ENCODE measurements around the gene SUSD4.

SUSD4 gene

DNA sequence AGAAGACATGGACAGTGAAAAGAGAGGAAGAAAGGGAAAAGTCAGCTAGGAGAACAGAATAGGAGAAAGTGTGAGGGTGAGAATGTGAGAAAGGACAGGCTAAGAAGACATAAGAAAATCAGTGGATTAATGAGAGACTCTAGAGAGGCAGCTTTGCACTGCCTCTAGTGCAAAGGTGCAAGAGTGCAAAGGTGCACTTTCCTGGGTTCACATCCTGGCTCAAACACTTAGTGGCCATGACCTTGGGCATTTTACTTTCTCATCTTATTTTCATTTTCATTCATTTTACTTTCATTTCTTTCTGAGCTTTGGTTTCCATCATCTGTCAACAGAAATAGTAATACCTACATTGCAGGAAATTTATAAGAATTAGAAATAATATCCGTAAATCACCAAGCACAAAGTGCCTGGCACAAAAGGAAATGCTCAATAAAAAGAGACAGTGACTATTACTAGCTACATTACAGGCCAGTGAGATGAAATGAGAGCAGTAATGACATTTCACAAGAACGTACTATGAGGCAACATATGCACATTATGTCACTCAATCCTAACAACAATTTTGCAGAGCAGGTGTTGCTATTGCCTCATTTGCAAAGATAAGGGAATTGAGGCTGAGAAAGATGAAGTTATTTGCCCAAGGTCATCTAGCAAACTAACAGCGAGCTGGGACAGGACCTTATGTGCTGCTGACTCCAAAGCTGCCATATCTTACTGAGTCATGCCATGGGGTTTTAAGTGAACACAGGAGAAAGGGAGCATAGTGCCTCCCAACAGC, 113.9 kb downstream of the SUSD4 start:
- DNase-seq (ENCODE audit: low read depth), result no peak

DNA sequence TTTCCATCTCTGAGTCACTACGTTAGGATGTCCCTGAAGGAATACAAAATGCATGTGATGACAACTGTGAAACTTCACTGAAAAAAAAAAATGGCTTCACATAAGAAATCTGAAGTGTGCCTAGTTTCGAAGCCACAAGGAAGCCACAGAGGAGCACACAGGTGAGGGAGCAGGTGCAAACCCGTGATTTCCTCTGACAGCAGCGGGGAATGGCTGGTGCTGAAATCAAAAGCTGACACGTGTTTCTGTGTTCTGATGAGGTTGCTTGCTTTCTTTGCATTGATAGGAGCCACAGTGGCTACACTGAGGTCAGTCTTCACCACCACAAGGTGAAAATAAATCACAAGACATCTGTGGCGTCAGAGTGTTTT, 115.2 kb downstream of the SUSD4 start:
- no peak for DNase-seq (ENCODE audit: low read depth)

DNA sequence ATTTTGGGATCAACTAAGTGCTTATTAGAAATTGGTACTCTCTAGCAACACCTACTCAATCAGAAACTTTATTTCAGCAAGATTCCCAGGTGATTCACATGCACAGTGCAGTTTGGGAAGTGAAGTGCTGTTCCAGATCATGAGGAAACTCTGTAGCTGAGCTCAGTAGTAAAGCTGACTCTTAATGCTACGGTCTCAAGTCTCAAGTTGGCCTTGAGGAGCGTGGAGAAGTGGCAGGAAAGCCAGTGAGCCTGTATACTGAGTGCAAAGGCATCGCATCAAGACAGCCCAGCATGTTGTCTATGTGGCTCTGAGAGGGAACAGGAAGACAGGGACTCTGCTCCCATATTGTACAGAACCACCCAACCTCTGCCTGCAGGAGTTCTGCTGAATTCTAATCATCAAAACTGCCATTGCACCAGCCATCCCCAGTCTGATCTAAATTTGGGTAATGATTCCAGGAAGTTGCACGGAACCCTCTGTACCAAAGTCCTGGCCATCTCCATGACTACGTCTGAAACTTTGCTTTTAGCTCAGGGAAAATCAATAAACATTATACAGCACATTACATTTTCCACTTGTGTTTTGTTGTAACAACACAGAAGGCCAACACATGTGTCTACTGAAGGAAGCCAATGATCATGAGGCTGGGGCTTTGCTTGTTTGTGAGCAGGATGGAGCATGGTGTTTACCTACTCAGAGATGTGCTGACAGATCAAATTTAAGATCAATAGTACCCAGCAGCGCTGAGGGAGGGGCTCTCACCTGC, 115.8 kb downstream of the SUSD4 start:
- no peak for DNase-seq (ENCODE audit: low read depth)

DNA sequence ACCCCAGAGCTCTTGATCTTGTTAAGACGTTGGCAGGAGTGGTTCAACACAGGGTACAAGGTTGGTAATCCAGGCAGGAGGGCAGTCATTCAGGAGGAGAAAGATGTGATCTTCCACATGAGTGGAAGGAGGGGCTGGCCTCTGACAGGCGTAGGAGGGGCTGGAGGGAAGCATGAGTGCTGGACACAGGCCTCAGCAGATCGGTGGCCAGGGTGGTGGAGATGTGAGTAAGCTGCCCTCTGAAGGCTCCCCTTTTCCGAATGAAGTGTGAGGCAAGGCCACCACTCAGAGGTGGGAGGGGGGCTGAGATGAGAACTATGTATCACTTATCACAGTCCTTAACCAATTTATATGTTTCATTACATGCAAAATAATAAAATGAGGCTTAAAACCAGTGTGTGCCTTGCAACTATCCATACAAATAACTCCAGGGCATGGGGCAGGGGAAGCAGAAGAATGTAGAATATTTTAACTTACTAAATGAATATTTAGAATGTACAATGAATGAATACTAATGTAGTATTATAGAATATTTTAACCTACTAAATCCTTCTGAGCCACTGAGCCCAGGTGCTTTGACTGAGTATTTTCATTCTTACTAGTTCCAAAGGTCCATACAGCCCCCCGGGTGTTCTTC, 117.4 kb downstream of the SUSD4 start:
- no peak for DNase-seq (ENCODE audit: low read depth)

DNA sequence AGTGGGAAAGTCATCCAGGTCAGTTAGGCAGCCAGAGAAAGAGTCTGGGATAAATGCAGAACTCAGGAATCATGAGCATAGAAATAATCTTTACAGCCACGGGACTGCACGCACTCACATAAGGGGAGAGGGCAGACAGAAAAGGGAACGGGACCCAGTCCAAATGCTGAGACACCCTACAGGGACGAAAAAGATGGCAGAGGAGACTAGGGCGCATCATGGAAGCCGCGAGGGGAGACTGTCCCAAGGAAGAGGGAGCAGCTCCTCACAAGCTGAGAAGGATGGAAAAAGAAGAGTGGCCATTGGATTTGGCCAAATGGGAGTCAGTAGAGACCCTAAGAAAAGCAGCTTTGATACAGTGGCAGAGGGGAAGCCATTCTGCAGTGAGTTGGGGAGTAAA, 118.0 kb downstream of the SUSD4 start:
- DNase-seq (ENCODE audit: low read depth), result no peak

DNA sequence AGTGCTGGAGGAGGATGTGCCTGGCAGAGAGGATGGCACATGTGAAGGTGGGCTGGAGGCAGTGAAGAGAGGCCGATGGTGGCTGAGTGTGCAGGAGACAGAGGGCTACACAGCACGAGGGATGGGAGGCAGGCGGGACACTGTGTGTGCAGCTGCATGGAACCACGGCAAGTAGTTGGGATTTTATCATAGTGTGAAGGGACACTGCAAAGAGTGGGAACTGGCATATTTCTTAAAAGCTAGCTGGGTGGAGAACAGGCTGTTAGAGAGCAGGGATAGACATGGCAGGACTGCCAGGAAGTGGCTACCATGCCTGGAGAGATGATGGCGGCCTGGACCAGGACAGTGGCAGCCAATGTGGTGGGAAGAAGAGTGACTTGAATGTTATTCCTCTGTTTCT, 118.6 kb downstream of the SUSD4 start:
- no peak for DNase-seq (ENCODE audit: low read depth)

DNA sequence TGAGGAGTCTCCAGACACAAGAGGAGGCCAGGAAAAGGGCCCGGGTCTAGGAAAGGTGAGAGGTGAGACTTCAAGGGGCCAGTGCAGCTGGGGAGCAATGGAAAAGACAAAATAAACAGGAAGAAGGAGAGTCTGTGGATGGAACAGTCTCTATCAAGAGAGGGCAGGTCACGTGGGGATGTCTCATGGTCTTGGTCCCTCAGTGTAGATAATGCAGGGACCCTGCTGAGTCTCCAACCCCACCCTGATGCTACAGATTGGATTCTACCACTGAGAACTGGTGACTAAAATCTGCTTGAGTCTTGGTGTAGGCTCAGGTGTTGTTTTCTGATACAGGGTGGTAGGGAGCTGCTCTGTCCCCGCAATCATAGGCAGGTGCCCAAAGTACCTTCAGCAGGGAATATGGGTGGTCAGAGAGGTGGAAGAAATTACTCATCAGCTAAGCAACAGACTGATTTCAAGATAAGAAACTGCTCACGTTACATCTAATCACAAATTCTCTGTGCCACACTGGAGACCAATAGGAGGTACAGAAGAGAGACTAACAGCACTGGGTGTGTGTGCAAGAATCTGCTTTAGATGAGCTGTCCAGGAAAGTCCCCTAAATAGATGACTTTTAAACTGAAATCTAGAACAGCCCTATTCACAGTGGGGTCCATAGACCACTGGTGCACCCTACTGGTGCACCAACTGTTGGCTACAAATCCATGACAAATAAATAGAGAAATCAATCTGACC, 119.4 kb downstream of the SUSD4 start:
- no peak for DNase-seq (ENCODE audit: low read depth)

DNA sequence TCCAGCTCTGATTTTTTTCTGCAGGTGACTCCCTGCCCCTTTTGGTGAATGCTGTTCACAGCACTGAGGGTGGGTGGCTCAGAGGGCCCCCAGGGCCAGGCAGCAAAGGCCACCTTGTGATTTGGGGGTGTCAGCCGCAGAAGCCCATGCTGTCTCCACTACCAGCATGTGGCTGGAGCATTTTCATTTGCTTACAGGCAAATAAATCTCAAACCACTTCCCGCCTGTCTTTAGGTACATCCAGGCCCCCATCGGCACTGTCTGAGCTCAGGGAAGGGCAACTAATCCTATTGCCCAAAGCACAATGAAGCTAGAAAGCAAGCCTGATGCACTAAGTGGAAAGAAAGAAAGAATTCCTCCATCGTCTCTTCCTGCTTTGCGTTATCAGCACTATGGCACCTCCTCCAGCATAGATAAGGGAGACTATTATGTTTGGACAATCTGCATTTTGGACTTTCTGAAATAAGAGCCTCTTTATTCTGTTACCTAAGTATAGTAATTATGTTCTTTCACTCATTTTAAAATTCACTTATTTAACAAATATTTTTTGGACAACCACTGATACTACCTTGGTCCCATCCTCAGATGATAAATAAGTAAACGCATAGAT, 120.4 kb downstream of the SUSD4 start:
- DNase-seq (ENCODE audit: low read depth), result no peak

DNA sequence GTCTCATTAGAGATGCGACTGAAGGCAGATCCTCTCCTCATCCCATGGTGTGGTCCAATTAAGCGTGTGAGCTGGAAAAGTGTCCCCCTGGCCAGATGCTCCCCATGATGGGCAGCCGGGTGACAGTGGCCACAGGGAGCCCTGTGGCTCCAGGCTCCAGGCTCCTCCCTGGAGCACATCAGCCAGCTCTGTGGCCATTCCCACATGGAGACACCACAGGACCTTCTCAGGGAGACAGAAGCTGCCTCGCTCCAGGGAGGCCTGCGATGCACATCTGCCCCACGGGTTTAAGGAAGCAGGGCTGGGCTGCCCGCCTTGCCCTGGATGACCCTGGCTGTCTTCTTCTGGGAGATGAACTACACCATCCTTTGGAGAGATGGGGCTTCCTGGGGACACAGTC, 121.0 kb downstream of the SUSD4 start:
- DNase-seq (ENCODE audit: low read depth), result no peak

DNA sequence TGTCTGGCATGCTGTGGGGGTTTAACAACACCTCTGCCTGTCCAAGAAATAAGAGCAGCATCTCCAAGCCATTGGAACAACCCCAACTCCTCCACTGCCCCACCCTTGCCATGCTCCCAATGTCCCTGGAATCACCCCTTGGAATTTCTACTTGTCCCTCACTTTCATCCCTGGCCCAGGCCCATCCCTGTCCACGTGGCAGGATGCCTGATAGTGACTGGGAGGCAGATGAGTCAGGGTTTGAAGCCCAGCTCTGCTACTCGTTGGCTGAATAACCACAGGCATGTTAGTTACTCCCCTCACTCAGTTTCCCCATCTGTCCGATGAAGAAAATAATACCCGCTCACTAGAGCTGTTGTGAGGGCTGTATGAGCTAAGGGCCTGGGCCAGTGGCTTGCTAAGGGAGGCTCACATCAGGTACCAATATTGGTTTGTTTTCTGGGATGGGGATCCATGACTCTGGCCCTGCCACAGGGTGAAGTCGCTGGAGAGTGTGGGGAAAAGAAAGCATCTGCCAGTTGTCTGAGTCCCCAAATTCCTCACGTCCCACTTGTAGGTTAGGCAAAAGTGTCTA, 121.5 kb downstream of the SUSD4 start:
- no peak for DNase-seq (ENCODE audit: low read depth)

DNA sequence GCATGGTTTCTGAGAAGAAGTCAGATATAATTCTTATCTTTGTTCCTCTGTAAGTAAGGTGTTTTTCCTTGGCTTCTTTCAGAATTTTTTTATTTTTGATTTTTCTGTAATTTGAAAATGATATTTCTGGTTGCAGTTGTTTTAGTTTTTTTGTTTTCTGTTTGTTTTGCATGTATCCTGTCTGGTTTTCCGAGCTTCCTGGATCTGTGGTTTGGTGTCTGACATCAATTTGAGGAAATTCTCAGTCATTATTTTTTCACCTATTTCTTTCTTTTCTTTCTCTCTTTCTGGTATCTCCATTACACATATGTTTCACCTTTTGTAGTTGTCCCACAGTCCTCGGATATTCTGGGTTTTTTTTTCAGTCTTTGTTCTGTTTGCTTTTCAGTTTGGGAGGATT, 123.9 kb downstream of the SUSD4 start:
- no peak for DNase-seq (ENCODE audit: low read depth)

DNA sequence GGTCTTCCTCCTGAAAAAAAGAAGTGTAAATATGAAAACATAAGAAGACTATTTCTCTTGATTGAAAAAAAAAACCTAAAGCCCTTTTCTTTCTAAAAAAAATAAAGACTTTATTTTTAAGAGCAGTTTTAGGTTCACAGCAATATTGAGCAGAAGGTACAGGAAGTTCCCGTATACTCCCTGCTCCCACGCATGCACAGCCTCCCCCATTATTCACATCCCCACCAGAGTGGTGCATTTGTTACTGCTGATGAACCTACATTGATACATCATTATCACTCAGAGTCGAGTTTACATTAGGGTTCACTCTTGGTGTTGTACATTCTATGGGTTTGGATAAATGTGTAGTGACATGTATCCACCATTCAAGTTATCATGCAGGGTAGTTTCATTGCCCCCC, 128.9 kb downstream of the SUSD4 start:
- DNase-seq (ENCODE audit: low read depth), result no peak

DNA sequence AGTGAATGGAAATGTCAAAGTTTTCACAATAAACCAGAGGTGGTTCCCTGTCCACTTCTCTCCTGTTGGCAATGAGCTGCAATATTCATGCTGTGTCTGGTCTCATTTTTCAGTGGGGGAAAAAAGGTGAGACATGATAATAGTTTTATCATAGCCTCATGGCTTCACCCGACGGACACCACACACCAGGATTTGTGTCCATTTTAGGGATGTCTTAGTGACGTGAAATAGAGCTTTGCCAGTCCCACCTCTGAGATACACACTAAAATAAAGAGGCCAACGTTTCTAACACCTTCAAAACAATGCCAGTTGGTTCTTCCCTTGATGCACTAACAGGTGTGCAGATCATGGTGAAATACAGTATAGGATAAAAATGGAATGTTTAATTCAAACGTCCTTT, 129.4 kb downstream of the SUSD4 start:
- no peak for DNase-seq (ENCODE audit: low read depth)

DNA sequence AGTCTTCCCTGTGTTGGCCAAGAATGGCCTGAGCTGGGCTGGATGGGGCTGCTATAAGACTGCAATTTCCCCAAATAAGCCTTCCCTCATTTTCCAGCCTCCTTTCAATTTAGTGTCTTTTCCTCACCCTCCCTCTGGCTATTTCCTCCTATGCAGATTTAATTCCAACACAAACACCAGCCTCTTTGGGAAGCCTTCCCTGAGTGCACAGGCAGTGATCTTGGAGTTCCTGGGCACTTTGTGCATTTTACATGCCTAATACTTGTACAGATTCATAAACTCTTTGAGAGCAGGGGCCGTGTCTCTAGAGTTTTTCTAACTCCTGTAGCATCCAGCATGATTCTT, 129.8 kb downstream of the SUSD4 start:
- DNase-seq (ENCODE audit: low read depth), result no peak

DNA sequence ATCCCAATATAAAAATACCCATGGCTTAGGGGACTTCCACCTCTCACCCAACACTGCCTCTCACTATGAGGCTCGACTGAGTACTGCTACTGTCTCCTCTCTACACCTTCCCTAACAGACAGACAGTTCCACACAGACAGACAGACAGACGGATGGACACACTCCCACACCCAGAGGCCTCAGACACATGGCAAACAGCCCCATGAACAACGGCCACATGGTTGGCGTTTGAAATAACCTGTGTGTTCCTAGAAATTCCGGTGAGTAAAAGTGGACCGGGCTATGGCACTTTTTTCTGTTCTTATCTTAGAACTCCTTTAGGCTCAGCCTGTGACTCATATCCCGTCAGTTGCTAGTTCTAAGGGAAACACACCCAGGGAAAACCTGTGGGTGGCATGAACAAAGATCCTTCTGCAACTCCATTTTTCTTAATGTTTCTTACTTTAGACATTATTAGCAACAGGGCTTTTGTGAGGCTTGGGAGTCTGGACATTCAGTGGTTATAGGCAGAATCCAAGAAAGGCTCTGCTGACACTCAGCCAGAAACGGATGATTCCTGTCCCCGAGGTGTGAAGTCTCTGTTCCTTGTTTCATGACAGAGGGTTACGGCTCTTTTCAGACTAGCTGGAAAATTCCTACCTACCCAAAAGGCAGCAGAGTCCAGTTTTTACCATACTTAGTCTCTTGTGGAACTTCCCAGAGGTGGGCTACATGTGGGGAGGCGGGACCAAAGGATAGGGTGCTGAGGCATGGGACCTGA, 130.4 kb downstream of the SUSD4 start:
- DNase-seq (ENCODE audit: low read depth), result no peak

DNA sequence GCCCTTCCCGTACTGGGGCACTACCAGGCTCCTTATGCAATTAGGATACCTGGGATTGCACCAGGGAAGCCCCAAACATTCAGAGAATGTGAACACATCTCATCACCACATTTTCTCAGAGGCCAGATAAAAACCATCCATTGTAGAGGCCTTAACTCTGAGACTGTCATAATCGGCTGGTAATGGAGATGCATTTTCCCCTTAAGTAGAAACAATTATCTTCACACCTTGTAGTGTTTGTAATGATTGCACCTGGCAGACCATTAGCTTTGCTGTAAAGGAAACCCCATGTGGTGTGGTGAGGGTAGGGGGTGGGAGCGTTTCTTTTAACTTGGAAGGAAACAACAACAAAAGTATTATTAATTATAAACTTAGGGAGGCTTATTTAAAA, 131.0 kb downstream of the SUSD4 start:
- no peak for DNase-seq (ENCODE audit: low read depth)

DNA sequence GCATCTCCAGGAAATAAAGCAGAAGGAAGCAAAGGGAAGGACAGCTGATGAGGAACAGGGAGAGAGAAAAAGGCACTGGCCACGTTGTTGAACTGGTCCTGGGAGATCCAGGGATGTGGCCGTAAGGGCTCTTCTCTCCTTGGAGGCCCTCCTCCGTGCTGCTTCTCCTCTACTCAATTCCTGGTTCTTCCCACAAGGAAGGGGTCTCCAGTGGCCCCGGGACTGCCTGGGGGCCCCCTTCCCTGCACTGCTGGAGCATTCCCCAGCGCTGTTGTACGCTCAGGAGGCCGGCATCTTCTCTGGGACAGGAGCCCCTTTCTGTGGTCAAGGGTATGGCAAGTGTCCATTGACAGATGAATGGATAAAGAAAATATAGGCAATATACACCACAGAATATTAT, 132.4 kb downstream of the SUSD4 start:
- DNase-seq (ENCODE audit: low read depth), result no peak

DNA sequence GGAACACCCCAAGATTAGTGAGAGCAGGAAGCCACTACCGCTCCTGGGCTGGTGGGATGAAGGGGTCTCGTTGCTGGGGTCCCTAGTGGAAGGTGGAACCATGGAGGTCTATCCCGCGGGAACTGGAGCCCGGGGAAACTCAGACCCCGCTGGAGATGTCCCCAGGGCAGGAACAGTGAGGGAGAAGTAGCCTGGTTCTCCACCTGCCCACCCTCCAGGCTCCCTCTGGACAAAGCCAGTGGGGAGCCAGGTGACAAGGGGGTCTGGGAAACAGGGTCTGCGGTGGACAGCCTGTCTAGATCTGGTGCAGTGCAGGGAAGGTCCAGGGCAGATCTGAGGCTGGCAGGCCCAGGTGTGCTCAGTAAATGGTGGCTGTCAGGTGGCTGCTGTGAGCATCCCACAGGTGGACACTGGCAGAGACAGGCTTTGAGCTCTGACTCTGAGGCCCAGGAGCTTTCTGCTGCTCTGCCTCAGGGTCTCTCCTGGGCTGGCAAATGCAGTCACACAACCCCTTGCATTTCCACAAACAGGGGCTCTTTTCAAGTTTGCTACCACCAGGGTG, 132.9 kb downstream of the SUSD4 start:
- no peak for DNase-seq (ENCODE audit: low read depth)

DNA sequence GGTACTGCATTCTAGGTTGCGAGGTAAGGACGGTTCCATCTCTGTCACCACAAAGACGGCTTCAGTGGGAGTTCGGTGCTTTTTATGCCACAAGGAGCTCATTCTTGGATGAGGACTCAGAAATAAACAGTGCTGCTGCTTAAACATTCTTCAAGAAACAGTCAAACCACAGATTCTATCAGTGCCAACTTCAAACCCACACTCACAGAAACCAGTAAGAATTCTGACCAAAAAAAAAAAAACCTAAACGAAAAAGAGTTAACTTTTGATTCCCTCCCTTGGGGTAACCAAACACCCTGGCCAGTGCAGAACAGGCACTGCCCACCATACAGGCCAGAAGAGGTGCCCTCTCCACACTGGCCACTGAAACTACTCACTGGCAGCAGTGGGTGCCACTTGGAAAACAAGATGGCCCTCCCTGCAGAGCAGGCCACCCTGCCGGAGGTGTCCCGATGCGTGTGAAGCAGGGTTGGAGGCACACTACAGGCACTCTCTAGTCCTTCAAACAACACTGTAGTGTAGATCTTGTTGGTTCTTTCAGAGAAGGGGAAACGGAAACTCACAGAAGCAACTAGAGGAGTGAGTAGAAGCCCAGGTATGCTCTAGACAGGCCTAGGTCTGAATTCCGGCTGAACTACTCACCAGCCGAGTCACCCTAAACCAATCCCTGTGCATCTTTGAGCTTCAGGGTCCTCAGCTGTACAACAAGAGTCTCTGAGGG, 133.7 kb downstream of the SUSD4 start:
- DNase-seq (ENCODE audit: low read depth), result no peak

DNA sequence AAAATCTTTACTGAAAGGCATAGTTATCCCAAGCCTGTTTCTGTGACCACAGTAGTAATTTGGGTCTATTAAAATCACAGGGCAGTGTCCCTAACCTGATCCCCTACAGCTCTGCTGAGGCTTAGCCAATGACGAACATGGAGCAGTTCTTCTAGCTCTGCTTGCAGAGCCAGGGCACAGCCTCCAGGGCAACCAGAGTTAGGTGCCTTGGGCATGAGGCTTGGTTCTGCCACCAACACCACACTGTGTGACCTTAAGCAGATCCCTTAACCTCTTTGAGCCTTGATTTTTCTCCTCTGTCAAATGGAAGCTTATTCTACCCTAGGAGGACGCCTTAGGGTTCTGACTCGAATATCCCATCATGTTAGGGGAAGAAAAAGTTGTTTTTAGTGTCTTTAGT, 134.2 kb downstream of the SUSD4 start:
- DNase-seq (ENCODE audit: low read depth), result no peak
